Muscle layer of duodenum (tissue), 2 donors: Measurements from ENCODE around the gene PYGM.

ENCODE experiments used
- H3K27ac ChIP-seq: one replicate; pipeline ENCODE4 v1.7.0; 2013; ENCODE audit warnings: mild to moderate bottlenecking, low read length
- H3K27me3 ChIP-seq: one replicate; pipeline ENCODE4 v1.7.0; 2013; ENCODE audit warnings: low read depth, mild to moderate bottlenecking, control low read depth, low read length
- H3K36me3 ChIP-seq, 2 donors: one replicate each; pipeline ENCODE4 v1.7.0; 2013; ENCODE audit warnings: low read length in 2 of 2, control low read depth in 1 of 2, mild to moderate bottlenecking in 1 of 2; ENCODE audit not compliant: insufficient read depth in 2 of 2, control insufficient read depth in 1 of 2
- H3K4me1 ChIP-seq, 2 donors: one replicate each; pipeline ENCODE4 v1.7.0; 2013; ENCODE audit warnings: low read length in 2 of 2, mild to moderate bottlenecking in 2 of 2, control low read depth in 1 of 2, moderate library complexity in 1 of 2; ENCODE audit not compliant: insufficient read depth in 2 of 2, control insufficient read depth in 1 of 2
- H3K4me3 ChIP-seq, 2 donors: one replicate each; pipeline ENCODE4 v1.7.0; 2013; ENCODE audit warnings: low read length in 2 of 2, low read depth in 1 of 2, mild to moderate bottlenecking in 1 of 2
- H3K9me3 ChIP-seq, 2 donors: one replicate each; pipeline ENCODE4 v1.7.0; 2013; ENCODE audit warnings: low read length in 2 of 2, control low read depth in 1 of 2, mild to moderate bottlenecking in 1 of 2; ENCODE audit not compliant: control insufficient read depth in 1 of 2
- donor health status: healthy.

PYGM gene

DNA sequence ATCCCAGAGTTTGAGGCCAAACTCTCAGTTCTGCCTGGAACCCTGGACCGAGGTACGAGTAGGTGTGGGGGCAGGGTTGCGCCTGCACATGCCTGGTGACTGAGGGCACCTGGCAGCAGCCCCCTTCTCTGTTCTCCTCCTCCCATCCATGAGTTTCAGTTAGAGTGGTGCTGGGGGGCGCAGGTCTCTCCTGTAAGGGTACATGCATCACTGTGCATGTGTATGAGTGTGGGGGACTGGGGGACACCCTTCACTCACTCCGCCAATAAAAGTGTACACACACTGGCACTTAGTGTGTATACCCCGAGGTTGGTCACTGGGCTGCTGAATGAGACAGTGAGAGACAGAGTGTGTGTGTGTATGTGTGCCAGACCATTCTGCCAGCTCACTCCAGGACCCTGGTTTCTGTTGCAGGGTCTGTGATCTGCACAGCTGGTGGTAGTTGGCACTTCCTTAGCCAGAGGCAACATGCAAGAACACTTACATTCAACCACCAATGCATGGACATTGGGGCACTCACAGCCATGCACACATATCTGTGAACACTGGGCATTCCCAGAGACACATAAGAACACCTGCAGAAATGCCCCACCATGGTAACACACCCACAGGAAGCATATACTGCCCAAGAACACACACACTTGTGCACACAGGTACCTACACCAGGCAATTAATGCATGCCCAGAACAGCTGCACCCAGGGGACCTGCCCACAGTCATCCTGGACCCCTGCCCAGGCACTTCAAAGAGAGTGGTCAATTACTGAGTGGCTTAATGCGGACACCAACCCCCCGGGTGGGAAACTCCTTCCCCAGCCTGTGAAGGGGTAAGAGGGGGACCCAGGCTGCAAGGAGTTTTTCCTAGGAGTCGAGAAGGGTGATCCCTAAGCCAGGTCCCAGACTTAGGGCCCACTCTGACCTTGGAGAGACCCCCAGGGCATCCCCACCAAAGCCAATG, 35.6 kb downstream of the PYGM start:
- Histone ChIP-seq H3K27ac (no peak overlapping the region), H3K27me3 (peaks cover 12% of the 10 kb centered on the region), H3K4me3 (no peak overlapping the region), H3K9me3 (no peaks in the 10 kb centered on the region), H3K36me3 (peaks cover 0 to 3% of the 10 kb centered on the region in 2 donors), H3K4me1 (peaks cover 0 to 7% of the 10 kb centered on the region in 2 donors)

DNA sequence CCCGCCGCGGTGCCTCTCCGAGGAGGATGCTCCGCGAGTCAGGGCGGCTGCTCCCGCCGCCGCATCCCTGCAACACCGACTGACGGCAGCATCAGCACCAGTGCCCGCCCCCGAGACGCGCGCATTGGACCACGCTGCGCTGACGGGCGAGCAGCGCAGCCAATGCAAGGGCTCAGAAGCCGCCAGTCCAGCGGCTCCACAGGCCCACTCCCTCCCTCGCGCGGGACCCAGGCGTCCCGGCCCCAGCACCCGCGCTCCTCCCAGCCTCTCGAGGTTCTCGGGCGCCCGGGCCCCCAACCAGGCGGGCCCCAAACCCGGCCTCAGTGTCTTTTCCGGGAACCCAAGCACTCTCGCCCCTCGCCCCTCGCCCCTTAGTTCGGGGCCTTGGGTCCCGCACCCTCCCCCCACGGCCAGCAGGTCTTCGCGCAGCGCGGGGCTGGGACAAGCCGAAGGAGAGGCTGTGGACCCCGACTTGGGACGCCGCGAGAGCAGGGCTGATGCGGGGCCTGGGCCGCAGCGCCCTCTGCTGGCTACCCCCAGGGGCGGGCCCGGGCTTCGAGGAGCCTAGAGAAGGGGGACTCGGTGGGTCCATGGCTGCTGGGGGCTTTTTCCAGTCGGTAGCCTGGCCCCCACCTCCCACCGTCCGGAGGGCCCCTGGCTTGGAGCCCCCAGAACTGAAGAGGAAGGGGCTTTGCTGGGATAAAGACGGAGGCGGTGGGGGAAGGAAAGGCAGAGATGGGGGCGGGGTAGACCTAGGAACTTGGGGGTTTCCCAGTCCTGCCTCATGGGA, 36.5 kb downstream of the PYGM start, which contains the start of gene NRXN2:
NRXN2 (minus strand) TSS at position 81 of the 790 bp plus-strand sequence. CDS start 9,498 bp downstream, outside the sequence.
- Histone ChIP-seq H3K36me3 (peaks cover 0 to 3% of the 10 kb centered on the region in 2 donors), H3K4me3 (peak within 1 kb of the TSS; percentile 21 to 86), H3K9me3 (no peaks in the 10 kb centered on the region), H3K27me3 (peaks cover 14% of the 10 kb centered on the region), H3K27ac (no peak within 1 kb of the TSS), H3K4me1 (peaks cover 0 to 7% of the 10 kb centered on the region in 2 donors)

DNA sequence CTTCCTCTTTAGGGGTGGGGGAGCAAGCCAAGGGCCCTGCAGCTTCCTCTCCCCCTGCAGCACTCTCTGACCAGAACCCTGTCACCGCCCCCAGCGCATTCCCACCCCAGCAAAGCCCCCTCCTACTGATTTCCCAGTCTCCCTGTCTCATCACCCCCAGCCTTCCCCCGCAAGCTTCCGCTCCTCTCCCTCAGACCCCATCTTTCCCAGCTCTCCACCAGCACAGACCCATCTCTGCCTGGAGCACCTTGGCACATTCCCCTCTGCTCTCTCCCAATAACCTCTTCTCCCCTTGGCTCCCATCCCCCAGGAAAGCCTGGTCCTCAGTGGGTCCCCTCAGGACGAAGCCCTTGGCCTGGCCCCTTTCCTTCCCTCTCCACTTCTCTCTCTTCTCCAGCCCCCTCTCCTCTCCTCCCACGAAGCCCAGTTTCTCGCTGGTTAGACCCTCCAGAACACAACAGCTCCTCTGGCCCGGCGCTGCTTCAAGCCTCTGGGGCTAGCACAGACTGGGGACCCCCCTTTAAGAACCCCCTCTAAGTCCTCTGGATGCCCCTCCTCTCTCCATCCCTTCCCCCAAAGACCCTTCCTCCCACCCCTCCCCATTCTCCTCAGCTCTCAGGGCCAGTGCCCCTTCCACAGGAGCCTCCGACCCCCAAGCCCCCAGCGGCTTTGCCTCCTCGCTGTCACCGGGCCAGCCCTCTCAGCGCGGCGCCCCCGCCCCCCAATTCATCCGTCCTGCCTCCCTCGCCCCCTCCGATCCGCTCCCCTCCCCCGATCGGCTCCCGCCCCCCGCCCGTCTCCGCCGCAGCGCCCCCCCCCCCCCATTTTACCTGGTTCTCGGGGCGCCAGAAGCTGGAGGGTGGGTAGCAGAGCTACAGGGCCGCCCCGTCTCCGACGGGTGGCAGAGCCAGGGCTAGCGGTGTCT, 37.4 kb downstream of the PYGM start:
- Histone ChIP-seq H3K4me1 (peaks cover 0 to 7% of the 10 kb centered on the region in 2 donors), H3K36me3 (peaks cover 0 to 3% of the 10 kb centered on the region in 2 donors), H3K4me3 (no peak overlapping the region), H3K9me3 (no peaks in the 10 kb centered on the region), H3K27me3 (peaks cover 17% of the 10 kb centered on the region), H3K27ac (no peak overlapping the region)

DNA sequence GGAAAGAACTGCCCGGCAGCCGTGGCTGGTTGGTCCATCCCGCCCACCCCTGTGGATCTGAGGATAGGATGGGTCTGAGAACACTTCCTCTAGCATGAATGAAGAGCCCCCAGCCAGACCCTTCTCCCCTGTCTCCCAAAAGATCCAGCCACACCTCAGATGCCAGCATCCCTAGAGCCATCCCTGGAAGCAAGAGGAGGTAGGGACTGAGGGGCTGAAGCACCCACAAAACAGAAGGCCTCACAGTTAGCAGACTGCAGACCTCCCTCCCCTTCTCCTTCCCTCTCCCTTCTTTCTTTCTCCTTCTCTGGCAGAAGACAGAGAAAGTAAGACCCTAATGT, 38.4 kb downstream of the PYGM start:
- Histone ChIP-seq H3K27ac (no peak overlapping the region), H3K36me3 (no peaks in the 10 kb centered on the region), H3K27me3 (peaks cover 25% of the 10 kb centered on the region), H3K4me3 (no peak overlapping the region), H3K4me1 (peaks cover 0 to 7% of the 10 kb centered on the region in 2 donors), H3K9me3 (no peaks in the 10 kb centered on the region)

DNA sequence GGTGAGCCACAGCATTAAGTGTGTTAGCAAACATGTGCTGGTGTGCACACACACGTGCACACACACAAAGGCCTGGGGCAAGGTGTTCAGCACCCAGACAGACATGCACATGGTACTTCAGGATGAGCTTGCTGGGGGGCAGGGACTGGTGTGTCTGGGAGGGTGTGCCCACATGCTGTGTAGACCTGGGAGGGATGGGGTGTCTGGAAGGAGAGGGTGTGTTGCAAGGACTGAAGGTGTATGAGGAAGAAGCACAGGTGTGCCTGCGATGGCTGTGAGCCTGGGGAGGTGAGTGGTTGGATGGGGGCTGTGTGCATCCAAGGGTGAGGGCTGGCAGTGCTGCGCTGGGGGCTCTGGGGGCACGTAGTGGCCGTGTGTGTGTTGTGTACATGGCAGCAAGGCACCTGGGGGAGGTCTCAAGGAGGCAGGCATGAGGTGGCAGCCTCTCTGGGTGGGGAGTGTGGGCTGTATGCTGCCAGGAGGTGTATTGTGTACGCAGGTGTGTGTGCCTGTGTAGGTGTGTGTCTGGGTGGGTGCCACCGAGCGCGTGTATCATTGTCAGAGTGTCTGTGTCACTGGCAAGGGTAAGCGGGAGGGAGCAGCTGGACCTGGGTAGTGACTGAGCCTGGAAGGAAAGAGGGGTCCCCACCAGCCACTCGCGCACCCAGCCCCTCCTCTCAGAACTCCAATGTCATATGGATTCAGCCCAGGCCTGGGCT, 39.0 kb downstream of the PYGM start:
- peaks cover 0 to 7% of the 10 kb centered on the region in 2 donors for H3K4me1 ChIP-seq
- peaks cover 30% of the 10 kb centered on the region for H3K27me3 ChIP-seq
- no peak overlapping the region for H3K27ac ChIP-seq
- H3K9me3 ChIP-seq = no peaks in the 10 kb centered on the region
- H3K36me3 ChIP-seq = no peaks in the 10 kb centered on the region
- no peak overlapping the region for H3K4me3 ChIP-seq

DNA sequence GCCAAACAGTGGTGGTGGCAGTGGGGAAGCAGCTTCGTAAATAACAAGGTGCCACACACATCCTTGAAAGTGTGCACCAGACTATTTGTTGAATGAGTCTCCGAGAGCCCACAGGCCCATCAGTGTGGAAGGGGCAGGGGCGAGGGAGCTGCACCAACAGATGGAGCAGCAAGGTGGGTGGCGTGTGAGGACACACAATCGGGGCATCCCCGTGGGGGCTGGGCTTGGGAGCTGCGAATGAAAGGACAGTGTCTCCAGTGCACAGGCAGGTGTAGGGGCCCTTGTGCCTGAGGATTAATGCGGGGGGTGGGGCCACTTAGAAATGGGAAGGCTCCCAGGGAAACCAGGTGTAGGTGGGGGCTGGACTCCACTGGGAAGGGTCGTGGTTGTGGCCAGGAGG, 39.6 kb downstream of the PYGM start:
- Histone ChIP-seq H3K36me3 (no peaks in the 10 kb centered on the region), H3K4me1 (peaks cover 0 to 7% of the 10 kb centered on the region in 2 donors), H3K9me3 (no peaks in the 10 kb centered on the region), H3K4me3 (no peak overlapping the region), H3K27me3 (peaks cover 34% of the 10 kb centered on the region), H3K27ac (no peak overlapping the region)

DNA sequence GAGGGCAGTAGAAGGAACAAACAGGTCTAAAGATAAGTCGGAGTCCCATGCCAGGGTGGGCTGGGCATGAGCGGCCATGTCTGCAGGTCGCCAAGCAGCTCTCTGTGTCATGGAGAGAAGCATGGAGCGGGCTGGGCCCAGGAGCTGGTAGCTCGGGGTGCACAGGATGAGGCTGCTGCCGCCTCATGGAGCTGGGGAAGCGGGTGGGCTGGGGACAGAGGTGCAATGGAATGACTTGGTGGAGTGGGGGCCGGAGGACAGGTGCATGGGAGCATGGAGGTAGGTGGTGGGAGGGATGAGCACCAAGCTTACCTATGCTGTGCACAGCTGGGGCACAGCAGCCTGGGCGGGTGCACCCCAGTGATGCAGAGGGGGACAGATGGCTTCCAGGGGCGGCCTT, 40.4 kb downstream of the PYGM start:
- no peaks in the 10 kb centered on the region for H3K36me3 ChIP-seq
- H3K27ac ChIP-seq = no peak overlapping the region
- H3K27me3 ChIP-seq = peaks cover 39% of the 10 kb centered on the region
- H3K9me3 ChIP-seq = no peaks in the 10 kb centered on the region
- H3K4me1 ChIP-seq = peaks cover 0 to 7% of the 10 kb centered on the region in 2 donors
- H3K4me3 ChIP-seq = no peak overlapping the region

DNA sequence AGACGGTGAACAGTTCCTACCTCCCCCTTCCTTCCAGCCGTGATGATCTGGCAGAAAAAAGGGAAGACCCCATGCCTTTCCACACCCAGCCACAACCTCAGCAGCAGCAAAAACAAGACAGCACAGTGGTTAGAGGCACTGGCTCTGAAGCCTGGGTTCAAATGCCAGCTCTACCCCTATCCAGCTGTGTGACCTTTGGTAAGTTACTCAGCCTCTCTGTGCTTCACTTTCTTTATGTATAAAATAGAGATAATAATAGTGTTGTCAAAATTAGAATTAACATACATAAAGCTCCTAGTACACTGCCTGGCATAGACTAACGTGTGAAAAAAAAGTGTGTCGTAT, 41.0 kb downstream of the PYGM start:
- Histone ChIP-seq H3K9me3 (no peaks in the 10 kb centered on the region), H3K36me3 (no peaks in the 10 kb centered on the region), H3K4me3 (no peak overlapping the region), H3K4me1 (peaks cover 0 to 6% of the 10 kb centered on the region in 2 donors), H3K27ac (no peak overlapping the region), H3K27me3 (peaks cover 43% of the 10 kb centered on the region)

DNA sequence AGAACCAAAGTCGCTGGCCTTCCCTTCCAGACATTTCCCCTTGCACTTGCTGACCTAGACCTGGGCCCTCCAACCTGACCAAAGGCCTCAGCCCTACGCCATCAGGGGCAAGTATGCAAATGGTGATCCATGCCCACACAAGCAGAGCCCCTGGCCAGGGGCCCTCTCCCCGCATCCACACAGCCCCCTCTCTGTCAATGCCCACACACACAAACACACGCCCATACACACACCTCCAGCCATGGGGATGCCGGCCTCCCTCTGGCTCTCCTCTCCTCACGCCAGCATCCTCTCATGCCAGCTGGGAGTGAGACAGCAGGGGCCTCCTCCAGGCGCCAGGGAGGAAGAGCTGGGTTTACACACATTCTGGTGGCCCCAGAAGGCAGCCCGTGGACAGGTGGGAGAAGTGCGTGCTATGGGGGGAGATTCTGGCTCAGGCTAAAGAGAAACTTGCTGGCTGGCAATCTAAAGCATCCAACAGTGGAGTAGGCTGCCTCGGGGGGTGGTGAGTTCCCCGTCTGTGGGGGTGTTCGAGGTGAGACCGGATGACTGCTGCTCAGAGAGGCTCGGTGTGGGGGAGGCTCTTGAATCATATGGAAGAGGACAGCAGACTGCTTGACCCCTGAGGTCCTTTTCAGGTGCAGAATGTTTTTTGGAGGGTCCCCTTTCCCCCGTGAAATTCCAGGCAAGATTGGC, 41.5 kb downstream of the PYGM start:
- Histone ChIP-seq H3K36me3 (no peaks in the 10 kb centered on the region), H3K4me1 (peaks cover 0 to 3% of the 10 kb centered on the region in 2 donors), H3K4me3 (no peak overlapping the region), H3K27me3 (peaks cover 43% of the 10 kb centered on the region), H3K27ac (no peak overlapping the region), H3K9me3 (no peaks in the 10 kb centered on the region)

DNA sequence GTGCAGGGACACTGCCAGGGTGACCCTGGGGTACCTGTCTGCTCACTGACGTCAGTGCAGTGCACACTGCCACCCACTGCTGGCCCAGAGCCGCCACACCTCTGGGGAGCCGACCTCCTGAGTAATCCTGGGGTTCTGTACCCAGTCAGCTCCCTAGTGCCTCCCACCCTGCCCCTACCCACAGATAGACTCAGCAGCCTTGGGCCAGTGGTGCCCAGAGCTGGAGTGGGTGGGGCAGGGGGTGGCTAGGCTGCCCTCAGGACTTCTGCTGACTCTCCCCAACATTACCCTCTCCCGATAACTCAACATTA, 42.6 kb downstream of the PYGM start:
- peaks cover 47% of the 10 kb centered on the region for H3K27me3 ChIP-seq

More for the DNA sequence above, 42.6 kb downstream of the PYGM start:
- H3K9me3 ChIP-seq = no peaks in the 10 kb centered on the region
- no peak overlapping the region for H3K27ac ChIP-seq
- no peaks in the 10 kb centered on the region for H3K36me3 ChIP-seq
- peaks cover 0 to 11% of the 10 kb centered on the region in 2 donors for H3K4me1 ChIP-seq
- no peak overlapping the region for H3K4me3 ChIP-seq
